K562 (cell line): Measurements from ENCODE around the gene UCKL1. TPM values are rescaled to one million over a fixed set of nuclear protein-coding genes. Genes with fewer than 3 reads are reported as not detected.
A peak's percentile ranks its signal among the peaks of the same experiment; 100 is the strongest.

Experiments
- C11orf30 ChIP-seq: fragments of 450-650 bp; IDR thresholded peaks from 2 replicates; pipeline ENCODE4 v1.6.1; 2016; ENCODE audit warnings: low read depth, mild to moderate bottlenecking
- CHAMP1 ChIP-seq: fragments of 450-650 bp; IDR thresholded peaks from 2 replicates; pipeline ENCODE4 v1.6.1; 2016; ENCODE audit warnings: mild to moderate bottlenecking
- CREB3L1 ChIP-seq: fragments of 450-650 bp; IDR thresholded peaks from 2 replicates; pipeline ENCODE4 v1.6.1; 2014; ENCODE audit warnings: low read depth, mild to moderate bottlenecking, moderate library complexity, borderline replicate concordance
- ELF1 ChIP-seq: fragments of 200-800 bp; sonication (Bioruptor generic); IDR thresholded peaks from 2 replicates; pipeline ENCODE4 v1.6.1; 2016; ENCODE audit warnings: missing genetic modification characterization, missing compliant biosample characterization
- HMGXB4 ChIP-seq: sonication (generic); formaldehyde crosslinking; IDR thresholded peaks from 2 replicates; pipeline ENCODE4 v1.8.1; 2023; ENCODE audit warnings: mild to moderate bottlenecking, missing genetic modification reagents
- ILK ChIP-seq: fragments of 450-650 bp; IDR thresholded peaks from 2 replicates; pipeline ENCODE4 v1.6.1; 2016; ENCODE audit warnings: missing genetic modification characterization, low read depth, mild to moderate bottlenecking, missing compliant biosample characterization, moderate library complexity, borderline replicate concordance
- JUND ChIP-seq, 2 experiments: IDR thresholded peaks; 2 replicates in 1 of 2; 3 replicates in 1 of 2; pipeline ENCODE4 v1.6.1; 2011; ENCODE audit warnings: borderline replicate concordance in 2 of 2, low read depth in 2 of 2, low read length in 2 of 2, improper control_type of control experiment in 1 of 2, missing biosample characterization in 1 of 2, missing genetic modification characterization in 1 of 2, missing genetic modification reagents in 1 of 2
- MAX ChIP-seq: sonication (generic); formaldehyde crosslinking; IDR thresholded peaks from 2 replicates; pipeline ENCODE4 v1.9.0; 2022; ENCODE audit warnings: mild to moderate bottlenecking, missing genetic modification reagents
- MXI1 ChIP-seq: IDR thresholded peaks from 2 replicates; pipeline ENCODE4 v1.6.1; 2011; ENCODE audit warnings: low read depth, mild to moderate bottlenecking, improper control_type of control experiment, low read length
- NFE2 ChIP-seq: IDR thresholded peaks from 2 replicates; pipeline ENCODE4 v1.6.1; 2014; ENCODE audit warnings: antibody characterized with exemption, low read depth
- PRMT5 ChIP-seq: sonication (generic); formaldehyde crosslinking; IDR thresholded peaks from 2 replicates; pipeline ENCODE4 v1.5.0; 2020; ENCODE audit warnings: missing genetic modification reagents
- RBM15 ChIP-seq: fragments of 200-400 bp; formaldehyde crosslinking; IDR thresholded peaks from 2 replicates; pipeline ENCODE4 v1.6.1; 2018; ENCODE audit warnings: mild to moderate bottlenecking, low read length, moderate library complexity; ENCODE audit not compliant: insufficient read depth
- RNF219 ChIP-seq: fragments of 250-450 bp; sonication (Bioruptor Pico); IDR thresholded peaks from 2 replicates; pipeline ENCODE4 v1.5.0; 2022; ENCODE audit warnings: mild to moderate bottlenecking
- SETDB1 ChIP-seq: IDR thresholded peaks from one replicate; pipeline ENCODE4 v1.6.1; 2012; ENCODE audit warnings: low read length, control low read depth, inconsistent platforms
- ZHX1 ChIP-seq: fragments of 150-350 bp; conservative IDR thresholded peaks from 2 replicates; pipeline ENCODE4 v1.6.1; 2014; ENCODE audit warnings: low read length
- polyA plus RNA-seq, 8 experiments: library from polyadenylated mRNA; depleted of rRNA in 4 of 8; stranded (reverse) in 5 of 8; unstranded in 3 of 8; fragments of >200 nt; fragmentation: Nextera tagmentation in 2 of 8; fragmentation: Illumina TruSeq in 1 of 8; extraction: Ambion mirVana in 2 of 8; extraction: Trizol in 1 of 8; gene quantifications; 2 replicates each; pipeline versions ENCODE4 v1.2.1 to v1.2.3, GENCODE V29; 2011 to 2014; ENCODE audit warnings: inconsistent platforms in 1 of 8, missing spikeins in 1 of 8
- total RNA-seq, 7 experiments: library from RNA; depleted of rRNA in 6 of 7; stranded (reverse); fragments of >200 nt in 6 of 7; fragmentation: Illumina TruSeq in 2 of 7; extraction: Trizol in 2 of 7; gene quantifications; 2 replicates each; pipeline versions ENCODE4 v1.2.1 to v1.2.3, GENCODE V29; 2011 to 2021; ENCODE audit warnings: low replicate concordance in 1 of 7

UCKL1 gene
- total and polyA plus RNA-seq, 9 of the 15 experiments (the other 6 are each of a cell fraction or from before 2014, with no cell fraction given), result 3.1 to 52.8 (median 24.2) TPM

- TF ChIP-seq MAX (CRISPR knock-in tag) (peak; percentile 89), PRMT5 (no peak), ELF1 (peak; percentile 64), JUND (IDR thresholded peaks at IDR 0.05; ENCODE audit: borderline replicate concordance, low read depth, low read length) (no peak), JUND (tag; IDR thresholded peaks at IDR 0.05; ENCODE audit: borderline replicate concordance, low read depth, low read length) (no peak), MXI1 (no peak), C11orf30 (no peak), CHAMP1 (no peak), RNF219 (CRISPR knock-in tag) (no peak), ILK (tag) (no peak), HMGXB4 (no peak), RBM15 (no peak), ZHX1 (no peak), CREB3L1 (no peak), SETDB1 (no peak), NFE2 (no peak)
Observed at GRCh38 chr20:63894358-63895201, 61.6 kb downstream of the UCKL1 start, which contains the start of gene DNAJC5 (continued).
